CD1c-positive myeloid dendritic cell (primary cell): Measurements from ENCODE around the gene EXT2.

ENCODE experiments used
- DNase-seq: peaks from one replicate; pipeline ENCODE4 v3.0.0-alpha.2; 2016; ENCODE audit errors: extremely low spot score

EXT2 gene

GRCh38 chr11:44085330-44085729 lies 10.1 kb upstream of the EXT2 start:
- no peak for DNase-seq

GRCh38 chr11:44088377-44088776 lies 7.1 kb upstream of the EXT2 start:
- DNase-seq, result no peak

GRCh38 chr11:44088871-44089270 lies 6.6 kb upstream of the EXT2 start:
- DNase-seq, result no peak

- no peak for DNase-seq
Observed at GRCh38 chr11:44090539-44090938, 4.9 kb upstream of the EXT2 start.

GRCh38 chr11:44094260-44094868 lies 1.1 kb upstream of the EXT2 start:
- DNase-seq, result peak; percentile 87

- peak; percentile 10 for DNase-seq
Observed at GRCh38 chr11:44096360-44097185, 1.1 kb downstream of the EXT2 start.

- no peak for DNase-seq
Observed at GRCh38 chr11:44097821-44098220, 2.3 kb downstream of the EXT2 start.

- DNase-seq, result no peak
Observed at GRCh38 chr11:44101098-44101497, 5.6 kb downstream of the EXT2 start.

- no peak for DNase-seq
Observed at GRCh38 chr11:44104481-44105294, 9.2 kb downstream of the EXT2 start.

GRCh38 chr11:44108260-44108659 lies 12.8 kb downstream of the EXT2 start:
- no peak for DNase-seq

- DNase-seq, result peak; percentile 44
Observed at GRCh38 chr11:44110231-44110679, 14.8 kb downstream of the EXT2 start.

GRCh38 chr11:44112091-44112821 lies 16.8 kb downstream of the EXT2 start:
- no peak for DNase-seq

- DNase-seq, result no peak
Observed at GRCh38 chr11:44113018-44113417, 17.5 kb downstream of the EXT2 start.

- no peak for DNase-seq
Observed at GRCh38 chr11:44113572-44113971, 18.1 kb downstream of the EXT2 start.

GRCh38 chr11:44116234-44116830 lies 20.9 kb downstream of the EXT2 start:
- peak; percentile 30 for DNase-seq

- DNase-seq, result no peak
Observed at GRCh38 chr11:44120169-44120568, 24.7 kb downstream of the EXT2 start.

GRCh38 chr11:44125598-44125997 lies 30.1 kb downstream of the EXT2 start:
- no peak for DNase-seq

- DNase-seq, result no peak
Observed at GRCh38 chr11:44126304-44126703, 30.8 kb downstream of the EXT2 start.

GRCh38 chr11:44127130-44127529 lies 31.7 kb downstream of the EXT2 start:
- DNase-seq, result no peak

- DNase-seq, result no peak
Observed at GRCh38 chr11:44128729-44129128, 33.3 kb downstream of the EXT2 start.

- no peak for DNase-seq
Observed at GRCh38 chr11:44130751-44131150, 35.3 kb downstream of the EXT2 start.
